Thyroid gland (tissue), 4 donors: ENCODE measurements around the gene TMEM255B.

Experiments used
- CTCF ChIP-seq, 6 experiments: fragments of 200-600 bp in 3 of 6; fragments of 450-650 bp in 3 of 6; sonication (generic) in 3 of 6; IDR thresholded peaks; one replicate each; pipeline ENCODE4 v1.5.1; 2016 to 2019; ENCODE audit warnings: antibody characterized with exemption in 6 of 6, mild to moderate bottlenecking in 2 of 6, inconsistent platforms in 1 of 6, moderate library complexity in 1 of 6
- POLR2A ChIP-seq, 2 donors: fragments of 450-650 bp; IDR thresholded peaks; one replicate each; pipeline ENCODE4 v1.6.1; 2017; ENCODE audit warnings: antibody characterized with exemption in 2 of 2, mild to moderate bottlenecking in 2 of 2, moderate library complexity in 1 of 2

GRCh38 chr13:113823771-113824170, 64.7 kb downstream of the TMEM255B start:
- no peak for TF ChIP-seq CTCF (IDR thresholded peaks at IDR 0.05)
- TF ChIP-seq POLR2A (IDR thresholded peaks at IDR 0.05), result no peak
